H1 (cell line): Measurements from ENCODE around the gene GALNT17. TPM values are rescaled to one million over a fixed set of nuclear protein-coding genes. Genes with fewer than 3 reads are reported as not detected.

Source experiments
- CTCF ChIA-PET: fragments of 300-600 bp; sonication (Branson Sonifier 250); formaldehyde crosslinking; loops from one replicate; lab custom pipeline; 2021; ENCODE audit not compliant: partially characterized antibody; lab: Charles Lee
- POLR2A ChIA-PET: fragments of 300-600 bp; sonication (Branson Sonifier 250); formaldehyde crosslinking; loops from one replicate; lab custom pipeline; 2021; ENCODE audit warnings: inconsistent platforms; ENCODE audit not compliant: partially characterized antibody; lab: Charles Lee
- DNase-seq, 2 experiments: peaks; one replicate each; pipeline versions ENCODE4 v3.0.0 to v3.0.0-alpha.2; 2010 to 2022; ENCODE audit warnings: low spot score in 2 of 2, low read depth in 1 of 2, mixed read lengths in 1 of 2
- FAIRE-seq: peaks from 2 replicates; lab custom pipeline; 2011; peaks lifted over from hg19 to GRCh38; lab: Jason Lieb, UNC
- H2AFZ ChIP-seq: 2 replicates; pipeline ENCODE4 v1.8.1; 2012; ENCODE audit warnings: low read length, inconsistent platforms
- H2AK5ac ChIP-seq: 2 replicates; pipeline ENCODE4 v1.6.1; 2013; ENCODE audit warnings: low read depth, low read length
- H2BK120ac ChIP-seq: replicated peaks from 2 replicates; pipeline ENCODE3; 2013; ENCODE audit warnings: low read depth, low read length, inconsistent platforms
- H2BK12ac ChIP-seq: 2 replicates; pipeline ENCODE4 v1.6.1; 2013; ENCODE audit warnings: low read depth, low read length
- H2BK15ac ChIP-seq: 2 replicates; pipeline ENCODE4 v1.6.1; 2013; ENCODE audit warnings: low read length
- H2BK20ac ChIP-seq: 2 replicates; pipeline ENCODE4 v1.6.1; 2013; ENCODE audit warnings: low read length
- H2BK5ac ChIP-seq: 2 replicates; pipeline ENCODE4 v1.6.1; 2013; ENCODE audit warnings: low read depth, low read length
- H3K14ac ChIP-seq: 2 replicates; pipeline ENCODE4 v1.6.1; 2013; ENCODE audit warnings: inconsistent platforms; ENCODE audit not compliant: insufficient read length
- H3K18ac ChIP-seq: 2 replicates; pipeline ENCODE4 v1.6.1; 2013; ENCODE audit warnings: low read length; ENCODE audit errors: extremely low read depth
- H3K23ac ChIP-seq: 2 replicates; pipeline ENCODE4 v1.6.1; 2013; ENCODE audit warnings: inconsistent platforms; ENCODE audit not compliant: insufficient read length
- H3K23me2 ChIP-seq: 2 replicates; pipeline ENCODE4 v1.6.1; 2013; ENCODE audit warnings: low read depth, low read length
- H3K27ac ChIP-seq: 2 replicates; pipeline ENCODE4 v1.6.1; 2011; ENCODE audit warnings: low read depth, low read length, inconsistent platforms
- H3K27me3 ChIP-seq, 4 experiments: replicated peaks in 1 of 4; 1 replicate in 1 of 4; 2 replicates in 3 of 4; pipeline versions ENCODE4 v1.6.1 to v1.8.1; 2011 to 2013; ENCODE audit warnings: low read length in 3 of 4, mild to moderate bottlenecking in 3 of 4, inconsistent platforms in 2 of 4, mixed read lengths in 2 of 4, moderate library complexity in 1 of 4; ENCODE audit not compliant: control insufficient read depth in 3 of 4, insufficient read depth in 3 of 4; ENCODE audit errors: extremely low read depth in 1 of 4
- H3K36me3 ChIP-seq, 4 experiments: 2 replicates each; pipeline versions ENCODE4 v1.6.1 to v1.8.1; 2011 to 2013; ENCODE audit warnings: mild to moderate bottlenecking in 4 of 4, low read length in 3 of 4, moderate library complexity in 2 of 4, control low read depth in 1 of 4, inconsistent platforms in 1 of 4; ENCODE audit not compliant: insufficient read depth in 4 of 4, control insufficient read depth in 2 of 4
- H3K4ac ChIP-seq: replicated peaks from 2 replicates; pipeline ENCODE3; 2013; ENCODE audit warnings: low read length, low read depth, mixed read lengths, inconsistent platforms; ENCODE audit not compliant: insufficient read length
- H3K4me1 ChIP-seq, 4 experiments: replicated peaks in 1 of 4; 1 replicate in 1 of 4; 2 replicates in 3 of 4; pipeline versions ENCODE4 v1.6.1 to v1.8.1; 2011 to 2013; ENCODE audit warnings: low read length in 3 of 4, inconsistent platforms in 2 of 4, mixed read lengths in 1 of 4; ENCODE audit not compliant: insufficient read depth in 4 of 4, control insufficient read depth in 3 of 4
- H3K4me2 ChIP-seq, 2 experiments: 2 replicates each; pipeline versions ENCODE4 v1.6.1 to v1.8.1; 2011 to 2013; ENCODE audit warnings: low read depth in 2 of 2, low read length in 2 of 2, control low read depth in 1 of 2, inconsistent platforms in 1 of 2, mild to moderate bottlenecking in 1 of 2; ENCODE audit not compliant: insufficient read depth in 1 of 2
- H3K4me3 ChIP-seq, 4 experiments: fragments of 200-600, 300-600 bp in 1 of 4; sonication (generic), shearing (Covaris generic), sonication (Bioruptor Twin) in 1 of 4; 2 replicates each; pipeline versions ENCODE4 v1.5.1 to v1.8.1; 2011 to 2016; ENCODE audit warnings: low read length in 4 of 4, low read depth in 3 of 4, control low read depth in 2 of 4, inconsistent platforms in 2 of 4, mild to moderate bottlenecking in 2 of 4, mixed read lengths in 1 of 4, moderate library complexity in 1 of 4; ENCODE audit not compliant: insufficient read depth in 2 of 4; ENCODE audit errors: extremely low read depth in 1 of 4
- H3K56ac ChIP-seq: replicated peaks from 2 replicates; pipeline ENCODE3; 2013; ENCODE audit warnings: low read depth, mild to moderate bottlenecking, mixed read lengths, low read length, inconsistent platforms; ENCODE audit not compliant: insufficient read length
- H3K79me1 ChIP-seq: 2 replicates; pipeline ENCODE4 v1.6.1; 2013; ENCODE audit warnings: low read depth, low read length, control low read depth
- H3K79me2 ChIP-seq, 2 experiments: 2 replicates each; pipeline versions ENCODE4 v1.6.1 to v1.8.1; 2012 to 2013; ENCODE audit warnings: low read length in 2 of 2, mild to moderate bottlenecking in 2 of 2, inconsistent platforms in 1 of 2; ENCODE audit not compliant: insufficient read depth in 2 of 2, control insufficient read depth in 1 of 2
- H3K9ac ChIP-seq, 4 experiments: replicated peaks in 1 of 4; 1 replicate in 1 of 4; 2 replicates in 3 of 4; pipeline versions ENCODE4 v1.6.1 to v1.8.1; 2011 to 2013; ENCODE audit warnings: low read depth in 3 of 4, low read length in 3 of 4, control low read depth in 2 of 4, mild to moderate bottlenecking in 2 of 4, moderate library complexity in 2 of 4, inconsistent platforms in 1 of 4; ENCODE audit errors: extremely low read depth in 1 of 4
- H3K9me3 ChIP-seq, 2 experiments: 2 replicates each; pipeline versions ENCODE4 v1.6.1 to v1.8.1; 2012 to 2013; ENCODE audit warnings: mild to moderate bottlenecking in 2 of 2, moderate library complexity in 2 of 2, control low read depth in 1 of 2, inconsistent platforms in 1 of 2, low read depth in 1 of 2, low read length in 1 of 2, mixed read lengths in 1 of 2; ENCODE audit not compliant: insufficient read depth in 2 of 2
- H4K20me1 ChIP-seq, 2 experiments: replicated peaks in 1 of 2; 2 replicates each; pipeline versions ENCODE3 to v1.8.1; 2011 to 2013; ENCODE audit warnings: inconsistent platforms in 2 of 2, low read length in 2 of 2, mild to moderate bottlenecking in 1 of 2; ENCODE audit not compliant: insufficient read depth in 2 of 2, control insufficient read depth in 1 of 2
- H4K5ac ChIP-seq: 2 replicates; pipeline ENCODE4 v1.6.1; 2013; ENCODE audit warnings: low read length, low read depth, mixed read lengths, inconsistent platforms; ENCODE audit not compliant: insufficient read length
- H4K8ac ChIP-seq: 2 replicates; pipeline ENCODE4 v1.8.0; 2013; ENCODE audit warnings: mild to moderate bottlenecking, moderate library complexity, low read length, inconsistent platforms; ENCODE audit not compliant: insufficient read depth; ENCODE audit errors: extremely low read depth
- H4K91ac ChIP-seq: replicated peaks from 2 replicates; pipeline ENCODE3; 2013; ENCODE audit warnings: low read length, mixed read lengths, inconsistent platforms; ENCODE audit not compliant: insufficient read length
- BCL11A ChIP-seq, 2 experiments: IDR thresholded peaks; one replicate each; pipeline ENCODE4 v1.6.1; 2011; ENCODE audit warnings: low read depth in 2 of 2, low read length in 2 of 2, mild to moderate bottlenecking in 2 of 2
- E2F6 ChIP-seq: IDR thresholded peaks from 2 replicates; pipeline ENCODE4 v1.6.1; 2012; ENCODE audit warnings: inconsistent platforms
- KDM4A ChIP-seq: IDR thresholded peaks from one replicate; pipeline ENCODE4 v1.7.1; 2012; ENCODE audit warnings: low read depth, mild to moderate bottlenecking, moderate library complexity, low read length, inconsistent platforms; ENCODE audit not compliant: severe bottlenecking
- MAFK ChIP-seq: IDR thresholded peaks from 2 replicates; pipeline ENCODE4 v1.6.1; 2012; ENCODE audit warnings: low read depth, mild to moderate bottlenecking, improper control_type of control experiment, low read length
- TAF1 ChIP-seq: IDR thresholded peaks from 2 replicates; pipeline ENCODE4 v1.6.1; 2011; ENCODE audit warnings: mild to moderate bottlenecking, low read depth, low read length
- TAF7 ChIP-seq: optimal IDR thresholded peaks from 2 replicates; pipeline ENCODE3; 2011; ENCODE audit warnings: low read depth, mild to moderate bottlenecking, inconsistent platforms, low read length, moderate library complexity, borderline replicate concordance
- USF2 ChIP-seq: IDR thresholded peaks from 2 replicates; pipeline ENCODE4 v1.6.1; 2011; ENCODE audit warnings: low read length, improper control_type of control experiment
- WGBS, 2 experiments: shearing (Covaris generic) in 1 of 2; methylation state at CpG; one replicate each; pipeline versions ENCODE4 v1.1.6 to v1.1.7; 2013 to 2015; ENCODE audit warnings: low lambda C conversion rate in 2 of 2, mixed read lengths in 2 of 2, inconsistent platforms in 1 of 2, low coverage in 1 of 2, missing lambda C conversion rate in 1 of 2; ENCODE audit not compliant: insufficient replicate concordance in 2 of 2, insufficient coverage in 1 of 2, insufficient read length in 1 of 2; ENCODE audit errors: extremely low coverage in 1 of 2, missing lambda C conversion rate in 1 of 2; 5-methylcytosine and 5-hydroxymethylcytosine counted together
- polyA plus RNA-seq, 7 experiments: library from polyadenylated mRNA; depleted of rRNA in 3 of 7; stranded (reverse) in 5 of 7; unstranded in 2 of 7; fragments of >200 nt in 5 of 7; fragments of 200-250 nt in 2 of 7; gene quantifications; 1 replicate in 5 of 7; 2 replicates in 1 of 7; 4 replicates in 1 of 7; pipeline versions ENCODE4 v1.2.1 to v1.2.3, GENCODE V29; 2011 to 2013; ENCODE audit warnings: missing spikeins in 2 of 7, mixed read lengths in 2 of 7
- total RNA-seq: library from RNA; stranded (reverse); fragmentation: NEBNext Ultra II Directional; extraction: Animal tissue kit (Norgen Biotek cat#: 25700); gene quantifications from 2 replicates; pipeline ENCODE4 v1.2.1, GENCODE V29; 2021

The GALNT17 gene
- total and polyA plus RNA-seq, 2 of the 8 experiments (the other 6 are each of a cell fraction or from before 2014, with no cell fraction given): 37.7 to 47.0 TPM

GRCh38 chr7:71140264-71140663 lies 8.3 kb downstream of the GALNT17 start:
- H2BK120ac ChIP-seq: no peak overlapping the region
- DNase-seq (no peak), FAIRE-seq (no peak)
- no peaks in the 10 kb centered on the region for H3K27me3 ChIP-seq
- no peaks in the 10 kb centered on the region for H3K9me3 ChIP-seq
- POLR2A ChIA-PET: interaction anchor here (0.6 kb wide), 1 partner anchor 1698 kb away, joined by 3 read pairs; no protein-coding TSS in a partner anchor
- H3K79me2 ChIP-seq: peaks cover 26 to 94% of the 10 kb centered on the region in 2 experiments
- H3K4me2 ChIP-seq: no peak overlapping the region
- no peaks in the 10 kb centered on the region; the same call in 1 of the 2 replicates for H3K23me2 ChIP-seq
- H4K20me1 ChIP-seq: peaks cover 8 to 10% of the 10 kb centered on the region in 2 experiments
- H2AK5ac ChIP-seq: no peak overlapping the region
- H4K8ac ChIP-seq: no peak overlapping the region
- no peak overlapping the region for H3K56ac ChIP-seq
- peaks cover 14% of the 10 kb centered on the region for H3K79me1 ChIP-seq
- H3K14ac ChIP-seq: no peak overlapping the region
- no peak overlapping the region for H2BK20ac ChIP-seq
- H3K4ac ChIP-seq: no peak overlapping the region
- H2AFZ ChIP-seq: no peak overlapping the region
- H3K27ac ChIP-seq: no peak overlapping the region
- H3K4me3 ChIP-seq: no peak overlapping the region
- no peak overlapping the region for H3K9ac ChIP-seq
- no peak overlapping the region for H2BK5ac ChIP-seq
- no peak for TF ChIP-seq TAF7
- TF ChIP-seq TAF1: no peak
- no peak for TF ChIP-seq E2F6
- no peak for TF ChIP-seq BCL11A (IDR thresholded peaks at IDR 0.05; ENCODE audit: low read depth in 2 of 2, low read length in 2 of 2)
- no peak for TF ChIP-seq KDM4A
- no peak for TF ChIP-seq USF2
- no peak for TF ChIP-seq MAFK
- H3K23ac ChIP-seq: no peak overlapping the region
- CTCF ChIA-PET: interaction anchor here (0.9 kb wide), 1 partner anchor 311 kb away, joined by 4 read pairs; no protein-coding TSS in a partner anchor
- no peak overlapping the region for H4K5ac ChIP-seq
- no peak overlapping the region for H4K91ac ChIP-seq
- WGBS, 2 experiments: 94% methylated on average over 4 of the region's 4 CpGs; no CpG with 5 or more reads in 1 of the 2 experiments
- H2BK15ac ChIP-seq: no peak overlapping the region
- H3K4me1 ChIP-seq: peaks cover 3 to 7% (median 4%) of the 10 kb centered on the region in 4 experiments; a peak in 5 of 7 replicates
- H2BK12ac ChIP-seq: no peak overlapping the region
- peaks cover 2 to 14% (median 4%) of the 10 kb centered on the region in 4 experiments; a peak in 5 of 8 replicates for H3K36me3 ChIP-seq
- H3K18ac ChIP-seq: no peak overlapping the region
